NB4 (cell line): Measurements from ENCODE around the gene NDRG3.
"Not testable (repeated sequence)": the region's sequence is repeated elsewhere in the genome, so short reads cannot be mapped to it uniquely, and the experiment has no call there.

Experiments used
- DNase-seq: peaks from one replicate; pipeline ENCODE4 v3.0.0; 2010; ENCODE audit warnings: low read depth
- H3K4me3 ChIP-seq: one replicate; pipeline ENCODE4 v1.5.1; 2011; ENCODE audit warnings: mild to moderate bottlenecking, low read depth, low read length, moderate library complexity
- CTCF ChIP-seq: IDR thresholded peaks from one replicate; pipeline ENCODE4 v1.5.1; 2012; ENCODE audit warnings: low read depth, low read length
- MAX ChIP-seq: IDR thresholded peaks from 2 replicates; pipeline ENCODE4 v1.6.1; 2011; ENCODE audit warnings: low read depth, low read length
- MYC ChIP-seq: IDR thresholded peaks from 2 replicates; pipeline ENCODE4 v1.6.1; 2011; ENCODE audit warnings: low read depth, low read length
- POLR2A ChIP-seq: IDR thresholded peaks from 2 replicates; pipeline ENCODE4 v1.6.1; 2011; ENCODE audit warnings: mild to moderate bottlenecking; ENCODE audit not compliant: insufficient read length; ENCODE audit errors: extremely low read depth

Gene NDRG3

GRCh38 chr20:36645998-36646397 lies 99.9 kb downstream of the NDRG3 start, which contains the start of gene SLA2:
SLA2 (minus strand) TSS chr20:36646196; CDS start chr20:36641335, 4,861 bp downstream.
- TF ChIP-seq MAX (0 out of 2 replicates have a peak, but pooled peaks have one; percentile 59), POLR2A (peak; percentile 58), MYC (no peak)
- peak within 1 kb of the TSS; percentile 14 for H3K4me3 ChIP-seq
- DNase-seq: peak; percentile 90

- DNase-seq: no peak
- peak overlapping the region; percentile 14 for H3K4me3 ChIP-seq
- TF ChIP-seq POLR2A: no peak
- TF ChIP-seq MYC: no peak
- no peak for TF ChIP-seq MAX
- TF ChIP-seq CTCF: no peak
Observed at GRCh38 chr20:36645353-36645752, 100.5 kb downstream of the NDRG3 start.

- DNase-seq: no peak
- TF ChIP-seq POLR2A (no peak), MYC (no peak), CTCF (no peak), MAX (no peak)
- no peak overlapping the region for H3K4me3 ChIP-seq
Observed at GRCh38 chr20:36644706-36645095, 101.2 kb downstream of the NDRG3 start.

- DNase-seq: no peak
- TF ChIP-seq CTCF (no peak), POLR2A (no peak), MAX (no peak), MYC (no peak)
- no peak overlapping the region for H3K4me3 ChIP-seq
Observed at GRCh38 chr20:36644032-36644705, 101.7 kb downstream of the NDRG3 start.

- TF ChIP-seq POLR2A (no peak), MYC (no peak), CTCF (no peak), MAX (no peak)
- H3K4me3 ChIP-seq: no peak overlapping the region
- peak; percentile 57 for DNase-seq
Observed at GRCh38 chr20:36642136-36642535, 103.8 kb downstream of the NDRG3 start.

GRCh38 chr20:36641506-36641843 lies 104.4 kb downstream of the NDRG3 start:
- no peak overlapping the region for H3K4me3 ChIP-seq
- TF ChIP-seq MAX: no peak
- no peak for TF ChIP-seq POLR2A
- no peak for TF ChIP-seq MYC
- TF ChIP-seq CTCF: no peak
- DNase-seq: no peak

GRCh38 chr20:36638876-36639400 lies 107.0 kb downstream of the NDRG3 start:
- DNase-seq, H3K4me3 ChIP-seq: not testable (repeated sequence)
